GM10248 (cell line): ENCODE measurements around the gene SEMA6A.

Experiments used
- CTCF ChIA-PET: fragments of 300-600 bp; sonication (Branson Sonifier 250); formaldehyde crosslinking; extraction: SDS; loops from one replicate; lab custom pipeline; 2021; ENCODE audit warnings: antibody characterized with exemption; lab: Yijun Ruan, JAX
- POLR2A ChIA-PET: fragments of 350-650 bp; sonication (Branson Sonifier 250); formaldehyde crosslinking; extraction: SDS; loops from one replicate; lab custom pipeline; 2020; ENCODE audit warnings: antibody characterized with exemption; lab: Yijun Ruan, JAX
- DNase-seq: peaks from one replicate; pipeline ENCODE4 v3.0.0; 2012; ENCODE audit errors: extremely low spot score
- TF ChIP-seq, protein P1 (sequence below): IDR thresholded peaks from 2 replicates; pipeline ENCODE4 v1.5.1; 2012; ENCODE audit warnings: mild to moderate bottlenecking, low read depth; ENCODE audit errors: extremely low read depth, missing control alignments, control extremely low read depth

SEMA6A gene

DNA sequence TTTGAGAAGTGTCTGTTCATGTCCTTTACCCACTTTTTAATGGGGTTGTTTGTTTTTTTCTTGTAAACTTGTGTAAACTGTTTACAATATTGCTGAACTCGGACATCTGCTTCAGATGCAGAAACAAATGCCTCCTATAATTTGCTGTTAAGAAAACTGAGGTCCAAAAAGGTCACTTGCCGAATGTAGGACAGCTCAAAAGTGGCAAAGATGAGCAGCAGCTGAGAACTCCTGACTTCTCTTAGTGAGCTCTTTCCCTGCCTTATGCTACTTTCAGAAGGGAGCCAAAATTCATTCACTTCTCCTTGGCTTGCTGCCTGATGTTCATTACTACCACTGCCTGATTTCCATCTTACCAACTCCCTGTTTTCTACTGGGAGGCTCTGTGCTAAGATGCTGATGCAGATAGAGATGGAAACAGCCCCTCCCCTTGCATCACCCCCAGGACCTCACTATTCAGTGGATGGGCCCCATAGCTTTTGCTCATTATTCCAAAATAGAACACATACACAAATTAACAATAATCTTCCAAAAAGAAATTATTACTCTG is 60.1 kb downstream of the SEMA6A start:
- no peak for DNase-seq
- TF ChIP-seq, protein P1, sequence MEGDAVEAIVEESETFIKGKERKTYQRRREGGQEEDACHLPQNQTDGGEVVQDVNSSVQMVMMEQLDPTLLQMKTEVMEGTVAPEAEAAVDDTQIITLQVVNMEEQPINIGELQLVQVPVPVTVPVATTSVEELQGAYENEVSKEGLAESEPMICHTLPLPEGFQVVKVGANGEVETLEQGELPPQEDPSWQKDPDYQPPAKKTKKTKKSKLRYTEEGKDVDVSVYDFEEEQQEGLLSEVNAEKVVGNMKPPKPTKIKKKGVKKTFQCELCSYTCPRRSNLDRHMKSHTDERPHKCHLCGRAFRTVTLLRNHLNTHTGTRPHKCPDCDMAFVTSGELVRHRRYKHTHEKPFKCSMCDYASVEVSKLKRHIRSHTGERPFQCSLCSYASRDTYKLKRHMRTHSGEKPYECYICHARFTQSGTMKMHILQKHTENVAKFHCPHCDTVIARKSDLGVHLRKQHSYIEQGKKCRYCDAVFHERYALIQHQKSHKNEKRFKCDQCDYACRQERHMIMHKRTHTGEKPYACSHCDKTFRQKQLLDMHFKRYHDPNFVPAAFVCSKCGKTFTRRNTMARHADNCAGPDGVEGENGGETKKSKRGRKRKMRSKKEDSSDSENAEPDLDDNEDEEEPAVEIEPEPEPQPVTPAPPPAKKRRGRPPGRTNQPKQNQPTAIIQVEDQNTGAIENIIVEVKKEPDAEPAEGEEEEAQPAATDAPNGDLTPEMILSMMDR: no peak
- ChIA-PET CTCF (interaction anchor here (1.0 to 1.7 kb wide), 2 partner anchors 8 to 24 kb away, joined by 3 to 4 read pairs; no protein-coding TSS in a partner anchor), POLR2A (no interaction called here)

DNA sequence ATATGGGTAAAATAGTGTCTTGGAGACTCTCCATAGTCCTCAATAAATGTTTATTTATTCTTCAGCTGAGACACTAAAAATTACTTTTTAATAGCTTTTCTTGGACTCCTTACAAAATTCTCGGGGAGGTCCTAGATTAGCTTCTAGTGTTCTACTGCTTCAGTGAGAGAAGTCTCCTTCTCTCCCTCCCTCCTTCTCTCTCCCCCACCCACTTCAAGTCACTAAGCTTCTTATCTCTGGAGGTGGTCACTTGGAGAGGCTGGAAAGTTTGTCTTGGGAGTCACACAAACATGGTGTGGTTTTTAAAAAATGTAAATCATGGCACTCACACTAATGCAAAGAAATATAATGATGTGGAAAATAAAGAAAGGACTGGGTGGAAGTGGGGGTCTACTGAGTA is 64.1 kb downstream of the SEMA6A start:
- ChIA-PET CTCF (interaction anchor here (1.8 kb wide), 1 partner anchor 9 kb away, joined by 6 read pairs; no protein-coding TSS in a partner anchor), POLR2A (no interaction called here)
- TF ChIP-seq, protein P1: no peak
- DNase-seq: no peak

DNA sequence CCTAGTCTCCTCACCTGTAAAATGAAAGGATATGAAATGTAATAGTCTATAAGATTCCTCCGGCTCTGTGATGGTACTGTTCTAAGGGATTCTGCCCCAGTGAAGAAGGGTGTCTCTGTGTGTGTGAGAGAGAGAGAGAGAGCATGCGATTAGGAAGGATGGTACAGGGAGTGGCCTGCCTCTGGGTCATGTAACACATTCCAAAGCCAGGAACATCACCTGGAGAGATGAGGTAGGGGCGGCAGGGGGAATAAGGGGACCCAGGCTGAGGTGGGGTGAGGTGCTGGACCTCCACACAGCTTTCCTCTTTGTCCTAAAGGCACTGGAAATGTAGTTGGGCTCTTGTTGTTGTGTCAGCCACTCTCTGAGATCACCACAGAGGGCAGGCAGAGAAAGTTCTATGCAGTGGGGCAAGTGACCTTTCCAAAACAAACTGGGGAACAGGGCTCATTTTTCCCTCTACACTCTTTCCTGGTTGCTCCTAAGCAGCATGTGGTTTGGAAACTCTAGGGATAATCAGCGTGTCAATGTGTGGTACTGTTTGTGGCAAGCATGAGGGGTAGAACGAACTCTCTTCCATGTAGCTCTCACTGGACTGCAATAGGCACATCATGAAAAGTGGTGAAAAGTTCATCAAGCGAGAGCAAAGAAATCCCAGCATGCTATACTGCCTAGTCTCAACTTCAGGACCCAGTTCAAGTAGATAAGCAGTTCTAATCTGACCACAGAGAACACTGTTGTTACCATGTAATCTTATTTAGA is 65.0 kb downstream of the SEMA6A start:
- no peak for DNase-seq
- TF ChIP-seq, protein P1: no peak
- POLR2A ChIA-PET: no interaction called here
- CTCF ChIA-PET: interaction anchor here (1.8 kb wide), 1 partner anchor 10 kb away, joined by 6 read pairs; no protein-coding TSS in a partner anchor

DNA sequence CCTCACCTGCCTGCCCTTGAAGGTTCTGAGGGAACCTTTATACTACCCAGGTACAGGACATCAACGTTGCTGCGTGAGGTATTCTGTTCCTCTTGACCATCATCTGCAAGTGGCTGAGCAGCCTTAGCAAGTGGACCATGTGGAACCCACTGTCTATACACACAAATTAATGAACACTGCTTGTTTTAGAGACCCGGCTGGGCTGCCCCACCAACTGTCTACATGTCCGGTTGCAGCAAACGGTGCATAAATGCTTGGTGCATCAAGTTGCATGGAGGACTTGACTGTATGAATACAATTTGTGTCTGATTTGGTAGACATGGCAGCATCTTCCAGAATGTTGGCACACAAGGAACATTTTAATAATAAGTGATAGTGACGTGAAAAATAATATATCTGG is 65.8 kb downstream of the SEMA6A start:
- TF ChIP-seq, protein P1: no peak
- DNase-seq: no peak
- ChIA-PET CTCF (interaction anchor here (1.6 kb wide), 1 partner anchor 11 kb away, joined by 3 read pairs; no protein-coding TSS in a partner anchor), POLR2A (no interaction called here)

DNA sequence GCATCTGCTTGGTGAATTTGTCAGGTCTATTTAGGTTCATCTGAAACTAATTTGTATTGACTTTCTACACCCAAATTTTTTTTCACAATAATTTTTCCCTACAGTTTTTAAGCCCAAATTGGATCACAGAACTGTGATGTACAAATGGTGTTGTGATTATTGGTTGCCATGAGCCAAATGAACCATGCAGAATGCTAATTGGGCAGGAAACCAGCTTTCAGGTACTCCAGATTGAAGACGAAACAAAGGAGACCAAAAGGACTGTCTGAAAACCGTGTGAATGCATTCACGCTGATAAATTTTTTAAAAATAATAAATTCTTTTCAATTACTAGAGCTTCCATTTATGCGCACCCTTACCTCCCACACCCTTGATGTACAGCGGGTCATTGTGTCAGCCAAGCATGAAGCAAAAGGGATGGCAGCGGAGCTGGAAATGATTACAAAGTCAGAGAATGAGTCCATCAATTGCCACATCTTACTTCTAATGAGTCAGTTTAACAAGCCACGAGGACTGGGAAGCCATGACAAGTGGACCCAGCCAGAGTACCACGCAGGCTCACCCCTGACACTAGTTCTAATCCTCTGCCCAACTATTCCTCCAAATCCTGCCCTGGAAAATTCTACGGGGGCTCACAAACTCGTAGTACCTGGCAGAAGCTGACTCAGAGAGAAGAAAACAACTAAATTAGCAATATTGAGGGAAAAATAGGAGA is 66.5 kb downstream of the SEMA6A start:
- CTCF ChIA-PET: interaction anchor here (1.6 kb wide), 1 partner anchor 10 kb away, joined by 3 read pairs; no protein-coding TSS in a partner anchor
- no peak for DNase-seq
- POLR2A ChIA-PET: no interaction called here

More for the DNA sequence above, 66.5 kb downstream of the SEMA6A start:
- TF ChIP-seq, protein P1: no peak
